ENCODE results near the gene KCNMB2.

KCNMB2 gene

GRCh38 chr3:178583963-178584575, 47.8 kb downstream of the KCNMB2 start:
- DNase-seq: no peak

- no peak for DNase-seq
Measured at GRCh38 chr3:178584722-178585380, 48.6 kb downstream of the KCNMB2 start.

GRCh38 chr3:178585454-178585853, 49.2 kb downstream of the KCNMB2 start:
- no peak for DNase-seq

GRCh38 chr3:178586076-178586475, 49.8 kb downstream of the KCNMB2 start:
- DNase-seq: no peak

GRCh38 chr3:178588628-178589027, 52.4 kb downstream of the KCNMB2 start:
- no peak for DNase-seq

- no peak for DNase-seq
Measured at GRCh38 chr3:178593786-178594185, 57.5 kb downstream of the KCNMB2 start.

GRCh38 chr3:178597371-178597770, 61.1 kb downstream of the KCNMB2 start:
- DNase-seq: no peak

- peak; percentile 51 for DNase-seq
Measured at GRCh38 chr3:178602856-178603255, 66.6 kb downstream of the KCNMB2 start.

- no peak for DNase-seq
Measured at GRCh38 chr3:178603735-178604134, 67.5 kb downstream of the KCNMB2 start.

GRCh38 chr3:178618197-178618596, 82.0 kb downstream of the KCNMB2 start:
- no peak for DNase-seq

- no peak for DNase-seq
Measured at GRCh38 chr3:178618896-178619295, 82.7 kb downstream of the KCNMB2 start.

GRCh38 chr3:178623666-178624255, 87.5 kb downstream of the KCNMB2 start:
- DNase-seq: no peak

- no peak for DNase-seq
Measured at GRCh38 chr3:178624276-178624675, 88.0 kb downstream of the KCNMB2 start.

GRCh38 chr3:178625053-178625600, 88.9 kb downstream of the KCNMB2 start:
- DNase-seq: no peak

GRCh38 chr3:178628037-178628436, 91.8 kb downstream of the KCNMB2 start:
- peak in 1 of 2 experiments; percentile 17 for DNase-seq

GRCh38 chr3:178629430-178630178, 93.4 kb downstream of the KCNMB2 start:
- no peak for DNase-seq

- no peak for DNase-seq
Measured at GRCh38 chr3:178631950-178632349, 95.7 kb downstream of the KCNMB2 start.

GRCh38 chr3:178634975-178635374, 98.7 kb downstream of the KCNMB2 start:
- peak; percentile 34 to 39 for DNase-seq

GRCh38 chr3:178637802-178638201, 101.6 kb downstream of the KCNMB2 start:
- no peak for DNase-seq

- DNase-seq: no peak
Measured at GRCh38 chr3:178645503-178645902, 109.3 kb downstream of the KCNMB2 start.

GRCh38 chr3:178646186-178646862, 110.1 kb downstream of the KCNMB2 start:
- DNase-seq: no peak

GRCh38 chr3:178655488-178655887, 119.3 kb downstream of the KCNMB2 start:
- DNase-seq: no peak
